Lung (tissue), 12 donors: ENCODE data around the gene NLRX1. TPM values are rescaled to one million over a fixed set of nuclear protein-coding genes. Genes with fewer than 3 reads are reported as not detected.
"Not testable (repeated sequence)": the region's sequence is repeated elsewhere in the genome, so short reads cannot be mapped to it uniquely, and the experiment has no call there.

ENCODE experiments used
- ATAC-seq: fragments of 200-7000 bp; cut with Tn5 transposase; one replicate; pipeline ENCODE4 v1.9.1; 2020; ENCODE audit warnings: moderate number of reproducible peaks; ENCODE audit not compliant: insufficient read depth, low FRiP score
- DNase-seq, 3 donors: peaks; one replicate each; pipeline ENCODE4 v3.0.0-alpha.2; 2013 to 2017
- H3K27ac ChIP-seq, 2 donors: one replicate each; pipeline ENCODE4 v1.5.1; 2013; ENCODE audit warnings: mild to moderate bottlenecking in 2 of 2, moderate library complexity in 2 of 2, control low read depth in 1 of 2, inconsistent platforms in 1 of 2, low read depth in 1 of 2, low read length in 1 of 2
- H3K27me3 ChIP-seq, 3 donors: one replicate each; pipeline ENCODE4 v1.5.1; 2013; ENCODE audit warnings: low read length in 2 of 3; ENCODE audit not compliant: control insufficient read depth in 3 of 3, insufficient read depth in 3 of 3
- H3K36me3 ChIP-seq, 4 donors: one replicate each; pipeline ENCODE4 v1.5.1; 2013; ENCODE audit warnings: low read length in 4 of 4, mild to moderate bottlenecking in 1 of 4, moderate library complexity in 1 of 4; ENCODE audit not compliant: control insufficient read depth in 4 of 4, insufficient read depth in 4 of 4
- H3K4me1 ChIP-seq, 5 donors: one replicate each; pipeline ENCODE4 v1.5.1; 2013; ENCODE audit warnings: low read length in 5 of 5, mild to moderate bottlenecking in 2 of 5, moderate library complexity in 1 of 5; ENCODE audit not compliant: control insufficient read depth in 5 of 5, insufficient read depth in 5 of 5
- H3K4me3 ChIP-seq: one replicate; pipeline ENCODE4 v1.5.1; 2013; ENCODE audit warnings: mild to moderate bottlenecking, control low read depth, moderate library complexity
- H3K9ac ChIP-seq, 2 donors: one replicate each; pipeline ENCODE4 v1.5.1; 2013; ENCODE audit warnings: low read length in 2 of 2, control low read depth in 1 of 2; ENCODE audit not compliant: insufficient read depth in 1 of 2
- H3K9me3 ChIP-seq, 4 donors: one replicate each; pipeline ENCODE4 v1.5.1; 2013; ENCODE audit warnings: low read length in 3 of 4, mild to moderate bottlenecking in 1 of 4, moderate library complexity in 1 of 4; ENCODE audit not compliant: control insufficient read depth in 4 of 4, insufficient read depth in 3 of 4
- WGBS, 2 donors: extraction: QIAGEN DNeasy Blood & Tissue Kit; methylation state at CpG; one replicate each; pipeline ENCODE4 v1.1.7; 2013; 5-methylcytosine and 5-hydroxymethylcytosine counted together
- polyA plus RNA-seq, 2 donors: library from polyadenylated mRNA; stranded (reverse); fragments of 200-250 nt; gene quantifications; one replicate each; pipeline ENCODE4 v1.2.1, GENCODE V29; 2013
- total RNA-seq, 2 donors: library from RNA; depleted of rRNA in 1 of 2; stranded (reverse); fragments of >200 nt in 1 of 2; gene quantifications; one replicate each; pipeline ENCODE4 v1.2.1, GENCODE V29; 2014 to 2021
- TF ChIP-seq, protein P1 (sequence below): IDR thresholded peaks from 2 replicates; pipeline ENCODE4 v1.5.1; 2012; ENCODE audit warnings: mild to moderate bottlenecking; ENCODE audit errors: control extremely low read depth, extremely low read depth
- donor health status: control.
- donor health status: control.
- donor health status: Bipolar disorder and iron deficiency.
- donor health status: healthy.
- donor health status: DM: yes; HTN: yes; CAD: no.

Gene NLRX1
- total and polyA plus RNA-seq, 4 donors = 5.1 to 22.6 (median 11.6) TPM

DNA sequence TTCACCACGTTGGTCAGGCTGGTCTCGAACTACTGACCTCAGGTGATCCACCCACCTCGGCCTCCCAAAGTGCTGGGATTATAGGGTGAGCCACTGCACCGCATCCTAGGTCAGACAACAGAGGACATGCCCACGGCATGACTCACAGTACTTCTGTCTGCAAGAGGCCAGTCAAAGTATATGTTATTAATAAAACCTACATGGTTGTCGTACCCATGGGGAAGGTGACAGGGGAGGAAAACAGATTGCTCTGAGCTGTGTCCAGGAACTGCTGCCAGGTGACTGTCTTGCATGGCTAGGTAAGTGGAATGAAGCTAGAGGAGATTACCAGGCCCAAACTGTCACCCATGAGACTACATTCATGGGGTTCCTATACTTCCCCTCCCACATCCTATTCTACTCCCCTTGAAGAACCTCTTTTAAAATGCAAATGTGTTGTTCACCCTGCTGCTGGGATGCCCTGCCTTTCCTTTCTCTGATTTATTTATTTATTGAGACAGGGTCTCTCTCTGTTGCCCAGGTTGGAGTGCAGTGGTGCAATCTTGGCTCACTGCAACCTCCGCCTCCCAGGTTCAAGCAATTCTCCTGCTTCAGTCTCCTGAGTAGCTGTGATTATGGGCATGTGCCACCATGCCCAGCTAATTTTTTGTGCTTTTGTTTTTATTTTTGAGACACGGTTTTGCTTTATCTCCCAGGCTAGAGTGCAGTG lies 2.0 kb upstream of the NLRX1 start:
- H3K9me3 ChIP-seq = no peaks in the 10 kb centered on the region
- WGBS, 2 donors = 82 to 84% methylated on average over 8 of the region's 8 CpGs
- TF ChIP-seq, protein P1, sequence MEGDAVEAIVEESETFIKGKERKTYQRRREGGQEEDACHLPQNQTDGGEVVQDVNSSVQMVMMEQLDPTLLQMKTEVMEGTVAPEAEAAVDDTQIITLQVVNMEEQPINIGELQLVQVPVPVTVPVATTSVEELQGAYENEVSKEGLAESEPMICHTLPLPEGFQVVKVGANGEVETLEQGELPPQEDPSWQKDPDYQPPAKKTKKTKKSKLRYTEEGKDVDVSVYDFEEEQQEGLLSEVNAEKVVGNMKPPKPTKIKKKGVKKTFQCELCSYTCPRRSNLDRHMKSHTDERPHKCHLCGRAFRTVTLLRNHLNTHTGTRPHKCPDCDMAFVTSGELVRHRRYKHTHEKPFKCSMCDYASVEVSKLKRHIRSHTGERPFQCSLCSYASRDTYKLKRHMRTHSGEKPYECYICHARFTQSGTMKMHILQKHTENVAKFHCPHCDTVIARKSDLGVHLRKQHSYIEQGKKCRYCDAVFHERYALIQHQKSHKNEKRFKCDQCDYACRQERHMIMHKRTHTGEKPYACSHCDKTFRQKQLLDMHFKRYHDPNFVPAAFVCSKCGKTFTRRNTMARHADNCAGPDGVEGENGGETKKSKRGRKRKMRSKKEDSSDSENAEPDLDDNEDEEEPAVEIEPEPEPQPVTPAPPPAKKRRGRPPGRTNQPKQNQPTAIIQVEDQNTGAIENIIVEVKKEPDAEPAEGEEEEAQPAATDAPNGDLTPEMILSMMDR = no peak
- H3K36me3 ChIP-seq = no peaks in the 10 kb centered on the region
- peaks cover 0 to 8% (median 0%) of the 10 kb centered on the region in 5 donors for H3K4me1 ChIP-seq
- no peaks in the 10 kb centered on the region for H3K27me3 ChIP-seq
- no peak overlapping the region for H3K4me3 ChIP-seq
- H3K9ac ChIP-seq = no peak overlapping the region
- no peak for ATAC-seq
- no peak overlapping the region for H3K27ac ChIP-seq
- DNase-seq = no peak

DNA sequence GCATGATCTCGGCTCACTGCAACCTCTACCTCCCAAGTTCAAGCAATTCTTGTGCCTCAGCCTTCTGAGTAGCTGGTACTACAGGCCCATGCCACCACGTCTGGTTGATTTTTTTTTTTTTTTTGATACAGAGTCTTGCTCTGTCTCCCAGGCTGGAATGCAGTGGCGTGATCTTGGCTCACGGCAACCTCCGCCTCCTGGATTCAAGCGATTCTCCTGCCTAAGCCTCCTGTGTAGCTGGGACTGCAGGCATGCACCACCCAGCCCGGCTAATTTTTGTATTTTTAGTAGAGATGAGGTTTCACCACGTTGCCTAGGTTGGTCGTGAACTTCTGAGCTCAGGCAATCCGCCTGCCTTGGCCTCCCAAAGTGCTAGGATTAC lies 1.5 kb upstream of the NLRX1 start:
- not testable (repeated sequence) for H3K27ac ChIP-seq, H3K4me3 ChIP-seq, H3K9me3 ChIP-seq, H3K27me3 ChIP-seq, H3K36me3 ChIP-seq, H3K4me1 ChIP-seq, ATAC-seq, H3K9ac ChIP-seq, DNase-seq
- WGBS, 2 donors = 87 to 93% methylated on average over 10 of the region's 10 CpGs

DNA sequence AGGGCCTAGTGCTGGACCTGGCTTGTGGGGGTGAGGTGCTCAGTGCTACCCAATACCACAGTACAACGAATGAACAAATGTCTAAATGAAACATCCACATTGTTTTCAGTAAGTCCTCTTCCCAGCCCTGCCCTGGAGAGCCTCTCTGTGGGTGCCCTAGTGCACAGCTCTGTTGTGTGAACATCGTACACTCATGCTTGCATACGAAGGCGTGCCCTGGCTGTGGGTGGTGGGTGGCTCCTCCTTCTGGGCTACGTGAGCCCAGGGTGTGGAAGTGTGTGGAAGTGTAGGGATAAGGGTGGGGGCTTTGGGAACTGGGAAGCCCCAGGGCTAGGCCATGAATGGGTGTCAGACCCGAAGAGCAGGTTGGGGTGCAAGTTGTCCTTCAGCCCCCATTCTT lies 592 bp upstream of the NLRX1 start:
- no peak overlapping the region for H3K4me3 ChIP-seq
- TF ChIP-seq, protein P1 = no peak
- H3K4me1 ChIP-seq = peaks cover 0 to 8% (median 0%) of the 10 kb centered on the region in 5 donors
- no peak overlapping the region for H3K27ac ChIP-seq
- no peaks in the 10 kb centered on the region for H3K27me3 ChIP-seq
- 59 to 68% methylated on average over 6 of the region's 6 CpGs for WGBS, 2 donors
- H3K9ac ChIP-seq = no peak overlapping the region
- no peak for ATAC-seq
- DNase-seq = no peak
- H3K9me3 ChIP-seq = no peaks in the 10 kb centered on the region
- no peaks in the 10 kb centered on the region for H3K36me3 ChIP-seq

DNA sequence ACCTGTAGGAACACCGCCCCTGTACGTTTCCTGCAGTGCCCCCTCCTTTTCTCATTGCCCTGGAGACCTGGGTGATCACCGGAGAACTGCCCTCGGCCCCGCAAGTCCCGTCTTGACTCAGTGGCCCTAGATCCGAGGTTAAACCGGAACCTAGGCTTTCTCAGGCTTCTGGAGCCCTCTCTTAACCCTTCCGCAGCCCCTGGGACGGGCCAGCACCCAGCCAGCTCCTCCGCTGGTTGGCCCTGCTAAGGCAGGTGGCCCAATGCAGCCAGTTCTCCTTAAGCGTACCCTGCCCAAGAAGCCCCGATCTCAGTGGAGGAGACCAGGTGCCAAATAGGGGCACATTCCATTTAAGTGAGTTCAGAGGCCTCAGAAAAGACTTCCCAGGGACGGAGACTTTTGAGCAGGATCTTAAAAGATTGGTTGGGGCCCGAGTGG lies 776 bp downstream of the NLRX1 start:
- DNase-seq (peak; percentile 52 to 61 (median 57)), ATAC-seq (peak; percentile 51)
- Histone ChIP-seq H3K9me3 (no peaks in the 10 kb centered on the region), H3K4me3 (peak overlapping the region; percentile 67), H3K9ac (peak overlapping the region; percentile 48 to 85), H3K27me3 (no peaks in the 10 kb centered on the region), H3K27ac (peak overlapping the region; percentile 96 to 97), H3K36me3 (peaks cover 0 to 5% (median 0%) of the 10 kb centered on the region in 4 donors), H3K4me1 (peaks cover 0 to 8% (median 0%) of the 10 kb centered on the region in 5 donors)
- whole genome bisulfite sequencing, 2 donors = 14 to 16% methylated on average over 15 of the region's 15 CpGs
- TF ChIP-seq, protein P1 = no peak
